ENCODE results near the gene CLEC5A.

- TF ChIP-seq, protein P1, sequence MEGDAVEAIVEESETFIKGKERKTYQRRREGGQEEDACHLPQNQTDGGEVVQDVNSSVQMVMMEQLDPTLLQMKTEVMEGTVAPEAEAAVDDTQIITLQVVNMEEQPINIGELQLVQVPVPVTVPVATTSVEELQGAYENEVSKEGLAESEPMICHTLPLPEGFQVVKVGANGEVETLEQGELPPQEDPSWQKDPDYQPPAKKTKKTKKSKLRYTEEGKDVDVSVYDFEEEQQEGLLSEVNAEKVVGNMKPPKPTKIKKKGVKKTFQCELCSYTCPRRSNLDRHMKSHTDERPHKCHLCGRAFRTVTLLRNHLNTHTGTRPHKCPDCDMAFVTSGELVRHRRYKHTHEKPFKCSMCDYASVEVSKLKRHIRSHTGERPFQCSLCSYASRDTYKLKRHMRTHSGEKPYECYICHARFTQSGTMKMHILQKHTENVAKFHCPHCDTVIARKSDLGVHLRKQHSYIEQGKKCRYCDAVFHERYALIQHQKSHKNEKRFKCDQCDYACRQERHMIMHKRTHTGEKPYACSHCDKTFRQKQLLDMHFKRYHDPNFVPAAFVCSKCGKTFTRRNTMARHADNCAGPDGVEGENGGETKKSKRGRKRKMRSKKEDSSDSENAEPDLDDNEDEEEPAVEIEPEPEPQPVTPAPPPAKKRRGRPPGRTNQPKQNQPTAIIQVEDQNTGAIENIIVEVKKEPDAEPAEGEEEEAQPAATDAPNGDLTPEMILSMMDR (IDR thresholded peaks at IDR 0.05; ENCODE audit: low read length): no peak
- TF ChIP-seq EZH2 (optimal IDR thresholded peaks at IDR 0.05; ENCODE audit: low read depth, low read length) (no peak), EZH2phosphoT487 (IDR thresholded peaks at IDR 0.05; ENCODE audit: low read length) (no peak)
Measured at GRCh38 chr7:141943846-141944245, 2.9 kb downstream of the CLEC5A start.

Data from MM.1S (cell line).